Mesothelial cell of epicardium (in vitro differentiated cells): ENCODE data around the gene AKR7A3. TPM values are rescaled to one million over a fixed set of nuclear protein-coding genes. Genes with fewer than 3 reads are reported as not detected.

Experiments
- DNase-seq, 2 experiments: peaks; one replicate each; pipeline ENCODE4 v3.0.0; 2021; ENCODE audit warnings: low spot score in 2 of 2; ENCODE audit not compliant: unreplicated experiment in 2 of 2
- H3K27ac Mint-ChIP-seq: 2 replicates; pipeline ENCODE4 v1.8.0; 2021; ENCODE audit warnings: mixed read lengths
- H3K27me3 Mint-ChIP-seq: 2 replicates; pipeline ENCODE4 v1.8.0; 2021; ENCODE audit warnings: low read depth, mixed read lengths
- H3K36me3 Mint-ChIP-seq: 2 replicates; pipeline ENCODE4 v1.8.0; 2021; ENCODE audit warnings: mixed read lengths
- H3K4me1 Mint-ChIP-seq: 2 replicates; pipeline ENCODE4 v1.8.0; 2021; ENCODE audit warnings: mixed read lengths
- H3K4me3 Mint-ChIP-seq: 2 replicates; pipeline ENCODE4 v1.8.0; 2021; ENCODE audit warnings: mild to moderate bottlenecking, moderate library complexity, mixed read lengths
- H3K9me3 Mint-ChIP-seq: 2 replicates; pipeline ENCODE4 v1.8.0; 2021; ENCODE audit warnings: mixed read lengths
- total RNA-seq: library from RNA; stranded (reverse); gene quantifications from 3 replicates; pipeline ENCODE4 v1.2.1, GENCODE V29; 2021
- TF ChIP-seq, protein P1 (sequence below): fragments of 200-600 bp; sonication (generic); IDR thresholded peaks from one replicate; pipeline ENCODE4 v1.5.0; 2021; ENCODE audit warnings: antibody characterized with exemption; ENCODE audit not compliant: unreplicated experiment

The AKR7A3 gene
- total RNA-seq, 1 donor from 2014 or later, result 2.8 TPM

DNA sequence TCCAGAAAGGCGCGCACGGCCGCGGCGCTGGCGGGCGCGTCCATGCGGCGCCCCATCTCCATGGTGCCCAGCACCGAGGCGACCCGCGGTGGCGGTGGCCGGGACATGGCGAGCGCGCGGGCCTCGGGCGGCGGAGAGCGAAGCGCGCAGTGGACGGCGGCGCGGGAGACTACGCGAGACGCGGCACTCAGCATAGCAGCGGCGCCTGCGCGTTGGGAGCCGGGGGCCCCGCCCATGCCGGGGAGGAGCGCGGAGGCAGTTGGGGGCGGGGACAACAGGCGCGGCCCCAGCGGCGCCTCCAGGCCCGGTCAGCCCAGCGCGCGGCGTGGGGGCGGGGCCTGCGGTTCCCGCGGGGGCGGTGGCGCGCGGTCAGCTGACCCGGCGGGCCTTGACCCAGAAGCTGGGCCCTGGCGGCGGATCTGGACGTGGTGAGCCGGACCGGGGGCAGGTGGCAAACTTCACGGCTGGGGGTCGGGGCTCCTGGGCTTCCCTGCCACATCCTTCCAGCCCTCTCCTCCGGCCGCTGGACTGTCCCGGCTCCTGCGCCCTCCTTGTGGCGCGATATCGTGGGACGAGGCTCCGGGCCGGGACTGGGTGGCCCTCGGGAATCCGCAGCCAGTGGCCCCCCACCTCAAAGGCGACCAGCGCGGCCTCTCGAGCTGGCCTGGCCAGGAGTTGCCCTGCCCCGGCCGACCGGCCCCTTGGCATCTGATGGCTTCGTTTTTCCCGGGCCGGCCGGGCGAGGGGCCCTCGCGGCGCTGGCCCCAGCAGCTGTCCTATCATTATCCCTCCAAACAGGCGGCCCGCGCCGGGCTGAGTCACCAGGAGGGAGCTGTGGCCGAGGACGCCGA lies 23.6 kb upstream of the AKR7A3 start, which contains the start of the genes AKR7A2 and SLC66A1:
TSS of gene AKR7A2 (minus strand) at position 214 of the 851 bp plus-strand sequence. CDS start at position 194, 20 bp downstream.
TSS of gene SLC66A1 (plus strand) at position 396 of the 851 bp plus-strand sequence. CDS start 5,352 bp downstream, outside the sequence.
- Mint-ChIP-seq H3K9me3 (no peaks in the 10 kb centered on the region), H3K36me3 (peaks cover 11% of the 10 kb centered on the region), H3K4me1 (peaks cover 20% of the 10 kb centered on the region), H3K27me3 (no peaks in the 10 kb centered on the region), H3K27ac (peak within 1 kb of the TSS; percentile 76), H3K4me3 (peak within 1 kb of the TSS; percentile 81)
- TF ChIP-seq, protein P1, sequence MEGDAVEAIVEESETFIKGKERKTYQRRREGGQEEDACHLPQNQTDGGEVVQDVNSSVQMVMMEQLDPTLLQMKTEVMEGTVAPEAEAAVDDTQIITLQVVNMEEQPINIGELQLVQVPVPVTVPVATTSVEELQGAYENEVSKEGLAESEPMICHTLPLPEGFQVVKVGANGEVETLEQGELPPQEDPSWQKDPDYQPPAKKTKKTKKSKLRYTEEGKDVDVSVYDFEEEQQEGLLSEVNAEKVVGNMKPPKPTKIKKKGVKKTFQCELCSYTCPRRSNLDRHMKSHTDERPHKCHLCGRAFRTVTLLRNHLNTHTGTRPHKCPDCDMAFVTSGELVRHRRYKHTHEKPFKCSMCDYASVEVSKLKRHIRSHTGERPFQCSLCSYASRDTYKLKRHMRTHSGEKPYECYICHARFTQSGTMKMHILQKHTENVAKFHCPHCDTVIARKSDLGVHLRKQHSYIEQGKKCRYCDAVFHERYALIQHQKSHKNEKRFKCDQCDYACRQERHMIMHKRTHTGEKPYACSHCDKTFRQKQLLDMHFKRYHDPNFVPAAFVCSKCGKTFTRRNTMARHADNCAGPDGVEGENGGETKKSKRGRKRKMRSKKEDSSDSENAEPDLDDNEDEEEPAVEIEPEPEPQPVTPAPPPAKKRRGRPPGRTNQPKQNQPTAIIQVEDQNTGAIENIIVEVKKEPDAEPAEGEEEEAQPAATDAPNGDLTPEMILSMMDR, result no peak
- peak; percentile 88 to 90 for DNase-seq

DNA sequence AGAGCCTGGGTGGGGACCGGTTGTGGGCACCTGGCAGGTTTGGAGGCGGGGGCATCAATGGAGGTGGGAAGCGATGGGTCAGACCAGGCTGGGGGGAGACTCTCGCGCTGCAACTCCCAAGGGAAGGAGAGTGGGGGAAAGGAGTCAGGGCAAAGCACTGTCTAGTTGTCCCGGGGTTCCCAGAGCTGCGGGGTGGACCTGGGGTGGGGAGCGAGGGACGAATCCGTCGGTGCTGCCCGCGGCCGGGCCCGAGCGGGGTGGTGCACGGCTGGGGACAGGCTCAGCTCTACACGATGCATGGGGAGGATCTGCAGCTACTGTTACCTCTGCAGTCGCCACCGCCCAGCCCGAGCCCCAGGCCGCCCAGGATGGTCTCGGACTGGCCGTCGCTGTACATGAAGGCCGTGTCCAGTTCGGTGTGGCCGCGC lies 22.9 kb upstream of the AKR7A3 start:
- H3K4me1 Mint-ChIP-seq, result peaks cover 20% of the 10 kb centered on the region
- no peaks in the 10 kb centered on the region for H3K9me3 Mint-ChIP-seq
- peak overlapping the region; percentile 76 for H3K27ac Mint-ChIP-seq
- peak overlapping the region; percentile 81 for H3K4me3 Mint-ChIP-seq
- H3K27me3 Mint-ChIP-seq, result no peaks in the 10 kb centered on the region
- peaks cover 15% of the 10 kb centered on the region for H3K36me3 Mint-ChIP-seq
- DNase-seq, result no peak
- TF ChIP-seq, protein P1, result no peak

DNA sequence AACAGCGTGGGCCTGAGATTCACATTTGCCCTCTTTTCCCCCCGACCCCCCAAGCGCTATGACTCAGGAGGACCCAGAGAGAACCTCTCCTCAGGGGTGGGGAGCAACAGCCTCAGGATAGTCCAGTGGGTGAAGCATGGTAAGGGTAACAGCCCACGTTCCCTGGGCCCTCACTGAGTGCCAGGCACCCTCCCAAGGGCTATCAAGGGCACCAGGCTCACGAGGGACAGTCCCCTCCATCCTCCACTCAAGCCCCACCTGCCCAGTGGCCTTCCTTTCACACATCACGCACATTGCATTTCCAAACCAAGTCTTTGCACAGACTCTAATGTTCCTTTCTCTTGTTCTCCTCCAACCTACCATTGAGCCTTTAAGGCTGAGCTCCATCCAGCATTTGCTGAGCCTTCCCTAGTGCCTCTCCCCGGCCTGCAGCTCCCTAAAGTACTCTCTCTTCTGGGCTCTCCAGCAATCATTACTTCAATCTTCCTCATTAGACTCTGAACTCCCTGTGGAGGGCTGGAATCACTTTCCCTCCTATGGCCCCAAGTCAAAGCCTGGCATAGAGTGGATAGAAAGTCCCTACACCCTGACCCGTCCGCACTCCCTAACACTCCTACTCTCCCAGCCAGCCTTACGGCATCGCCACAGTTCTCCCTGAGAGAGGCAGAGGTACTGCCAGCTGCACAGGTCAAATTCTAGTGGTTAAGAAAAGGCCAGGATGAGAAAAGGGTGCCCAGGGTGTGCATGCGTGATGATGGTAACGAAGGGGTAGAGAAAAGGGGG lies 22.3 kb upstream of the AKR7A3 start:
- H3K4me1 Mint-ChIP-seq, result peaks cover 20% of the 10 kb centered on the region
- TF ChIP-seq, protein P1, result no peak
- H3K27ac Mint-ChIP-seq, result peak overlapping the region; percentile 76
- no peaks in the 10 kb centered on the region for H3K27me3 Mint-ChIP-seq
- DNase-seq, result no peak
- peak overlapping the region; percentile 81 for H3K4me3 Mint-ChIP-seq
- H3K9me3 Mint-ChIP-seq, result no peaks in the 10 kb centered on the region
- H3K36me3 Mint-ChIP-seq, result peaks cover 15% of the 10 kb centered on the region

DNA sequence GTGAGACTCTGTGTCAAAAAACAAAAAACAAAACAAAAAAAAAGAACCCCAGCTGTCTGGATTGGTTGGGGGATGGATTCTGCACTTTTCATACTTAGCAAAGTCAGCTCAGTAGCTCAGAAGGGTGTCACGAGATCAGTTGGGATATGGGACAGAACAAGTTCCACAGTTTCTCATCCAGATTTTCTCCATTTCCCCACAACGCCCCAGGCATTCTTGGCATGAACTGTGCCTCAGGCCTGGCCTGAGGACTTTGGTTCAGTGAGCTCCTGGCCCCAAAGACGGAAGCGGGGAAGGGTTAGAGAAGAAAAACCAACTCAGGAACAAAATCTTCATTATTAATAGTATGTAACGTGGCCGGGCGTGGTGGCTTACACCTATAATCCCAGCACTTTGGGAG lies 21.5 kb upstream of the AKR7A3 start:
- Mint-ChIP-seq H3K4me1 (peaks cover 20% of the 10 kb centered on the region), H3K36me3 (peaks cover 15% of the 10 kb centered on the region), H3K27ac (no peak overlapping the region), H3K27me3 (no peaks in the 10 kb centered on the region), H3K4me3 (peak overlapping the region; percentile 81), H3K9me3 (no peaks in the 10 kb centered on the region)
- DNase-seq, result no peak
- TF ChIP-seq, protein P1, result no peak

DNA sequence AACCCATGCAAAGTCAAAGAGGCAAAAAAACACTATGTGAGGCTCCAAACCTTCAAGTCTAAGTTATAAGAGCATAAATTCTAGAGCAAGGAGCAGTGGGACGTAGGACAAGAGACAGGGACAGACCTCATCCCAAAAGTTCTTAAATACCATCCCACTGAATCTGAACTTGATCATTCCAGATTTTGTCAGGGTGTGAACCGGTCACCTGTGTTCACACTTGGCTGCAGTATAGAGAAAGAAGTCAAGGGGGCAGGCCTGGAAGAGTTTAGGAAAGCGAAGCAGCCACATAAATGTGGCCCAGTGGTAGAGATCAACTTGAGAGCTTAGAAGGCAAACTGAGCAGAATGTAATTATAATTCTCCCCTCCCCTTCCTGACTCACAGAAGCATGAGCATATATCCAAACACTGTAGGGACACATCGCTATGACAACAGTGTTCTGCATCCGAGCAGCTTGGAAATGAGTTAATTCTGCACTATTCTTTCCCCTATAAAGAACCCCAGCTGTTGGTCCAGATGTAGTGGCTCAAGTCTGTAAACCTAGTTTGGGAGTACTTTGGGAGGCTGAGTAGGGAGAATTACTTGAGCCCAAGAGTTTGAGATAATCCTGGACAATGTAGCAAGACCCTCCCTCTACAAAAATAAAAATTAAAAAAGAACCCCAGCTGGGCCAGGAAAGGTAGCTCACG lies 20.7 kb upstream of the AKR7A3 start:
- no peak overlapping the region for H3K4me3 Mint-ChIP-seq
- peaks cover 20% of the 10 kb centered on the region for H3K4me1 Mint-ChIP-seq
- TF ChIP-seq, protein P1, result no peak
- peaks cover 23% of the 10 kb centered on the region for H3K36me3 Mint-ChIP-seq
- H3K27me3 Mint-ChIP-seq, result no peaks in the 10 kb centered on the region
- DNase-seq, result no peak
- H3K9me3 Mint-ChIP-seq, result no peaks in the 10 kb centered on the region
- no peak overlapping the region for H3K27ac Mint-ChIP-seq
